HEK293 (cell line): ENCODE results near the gene MTCL1.

Experiments
- HOXA7 ChIP-seq: sonication (generic); formaldehyde crosslinking; IDR thresholded peaks from 2 replicates; pipeline ENCODE4 v1.8.1; 2022; ENCODE audit warnings: missing genetic modification reagents, borderline replicate concordance
- SP3 ChIP-seq: fragments of 450-650 bp; formaldehyde crosslinking; IDR thresholded peaks from 2 replicates; pipeline ENCODE4 v1.5.1; 2016; ENCODE audit warnings: missing biosample characterization, missing genetic modification characterization
- ZBTB7A ChIP-seq: fragments of 450-650 bp; formaldehyde crosslinking; IDR thresholded peaks from 2 replicates; pipeline ENCODE4 v1.5.1; 2016; ENCODE audit warnings: low read depth, missing biosample characterization, missing genetic modification characterization
- ZNF146 ChIP-seq: fragments of 450-650 bp; formaldehyde crosslinking; IDR thresholded peaks from 2 replicates; pipeline ENCODE4 v1.5.1; 2016; ENCODE audit warnings: missing biosample characterization, missing genetic modification characterization
- ZNF184 ChIP-seq: fragments of 450-650 bp; IDR thresholded peaks from 2 replicates; pipeline ENCODE4 v1.5.1; 2018; ENCODE audit warnings: missing biosample characterization, mild to moderate bottlenecking, missing genetic modification characterization
- ZNF561 ChIP-seq: fragments of 450-650 bp; IDR thresholded peaks from 2 replicates; pipeline ENCODE4 v1.5.1; 2018; ENCODE audit warnings: missing biosample characterization, missing genetic modification characterization, borderline replicate concordance
- ZNF585B ChIP-seq: fragments of 450-650 bp; formaldehyde crosslinking; IDR thresholded peaks from 2 replicates; pipeline ENCODE4 v1.5.1; 2016; ENCODE audit warnings: missing biosample characterization, missing genetic modification characterization
- TF ChIP-seq, protein P1 (sequence below): fragments of 450-650 bp; formaldehyde crosslinking; IDR thresholded peaks from 2 replicates; pipeline ENCODE4 v1.5.1; 2016; ENCODE audit warnings: missing biosample characterization, missing genetic modification characterization
- TF ChIP-seq, protein P2 (sequence below): fragments of 450-650 bp; formaldehyde crosslinking; IDR thresholded peaks from 2 replicates; pipeline ENCODE4 v1.5.1; 2016; ENCODE audit warnings: missing biosample characterization, missing genetic modification characterization, low read depth
- TF ChIP-seq, protein P3 (sequence below): fragments of 450-650 bp; formaldehyde crosslinking; IDR thresholded peaks from 2 replicates; pipeline ENCODE4 v1.5.1; 2016; ENCODE audit warnings: missing biosample characterization, missing genetic modification characterization

DNA sequence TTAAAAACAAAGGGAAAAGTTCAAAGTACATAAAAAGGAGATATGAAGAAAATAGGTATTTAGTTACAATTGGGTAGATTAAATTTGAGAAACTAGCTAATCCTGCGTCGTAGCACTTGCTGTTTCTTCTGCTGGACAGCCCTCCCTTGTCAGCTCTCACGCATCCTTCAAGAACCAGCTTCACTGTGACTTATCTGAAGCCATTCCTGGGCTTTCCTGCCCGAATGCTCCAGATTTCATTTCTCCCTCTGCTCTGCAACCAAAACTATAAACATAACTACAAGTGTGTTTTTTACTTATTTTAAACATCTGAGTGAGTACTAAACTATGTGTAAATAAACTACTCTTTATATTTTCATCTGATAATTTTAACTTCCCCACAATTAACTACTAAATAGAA is 149.2 kb downstream of the MTCL1 start:
- TF ChIP-seq ZNF184 (tag by site-specific recombination) (no peak), ZBTB7A (tag by site-specific recombination) (no peak), HOXA7 (CRISPR knock-in tag) (no peak), ZNF146 (no peak), ZNF561 (tag by site-specific recombination) (no peak), ZNF585B (no peak), SP3 (tag by site-specific recombination) (no peak)
- TF ChIP-seq, protein P1, sequence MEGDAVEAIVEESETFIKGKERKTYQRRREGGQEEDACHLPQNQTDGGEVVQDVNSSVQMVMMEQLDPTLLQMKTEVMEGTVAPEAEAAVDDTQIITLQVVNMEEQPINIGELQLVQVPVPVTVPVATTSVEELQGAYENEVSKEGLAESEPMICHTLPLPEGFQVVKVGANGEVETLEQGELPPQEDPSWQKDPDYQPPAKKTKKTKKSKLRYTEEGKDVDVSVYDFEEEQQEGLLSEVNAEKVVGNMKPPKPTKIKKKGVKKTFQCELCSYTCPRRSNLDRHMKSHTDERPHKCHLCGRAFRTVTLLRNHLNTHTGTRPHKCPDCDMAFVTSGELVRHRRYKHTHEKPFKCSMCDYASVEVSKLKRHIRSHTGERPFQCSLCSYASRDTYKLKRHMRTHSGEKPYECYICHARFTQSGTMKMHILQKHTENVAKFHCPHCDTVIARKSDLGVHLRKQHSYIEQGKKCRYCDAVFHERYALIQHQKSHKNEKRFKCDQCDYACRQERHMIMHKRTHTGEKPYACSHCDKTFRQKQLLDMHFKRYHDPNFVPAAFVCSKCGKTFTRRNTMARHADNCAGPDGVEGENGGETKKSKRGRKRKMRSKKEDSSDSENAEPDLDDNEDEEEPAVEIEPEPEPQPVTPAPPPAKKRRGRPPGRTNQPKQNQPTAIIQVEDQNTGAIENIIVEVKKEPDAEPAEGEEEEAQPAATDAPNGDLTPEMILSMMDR (tag by site-specific recombination) = no peak
- TF ChIP-seq, protein P2, sequence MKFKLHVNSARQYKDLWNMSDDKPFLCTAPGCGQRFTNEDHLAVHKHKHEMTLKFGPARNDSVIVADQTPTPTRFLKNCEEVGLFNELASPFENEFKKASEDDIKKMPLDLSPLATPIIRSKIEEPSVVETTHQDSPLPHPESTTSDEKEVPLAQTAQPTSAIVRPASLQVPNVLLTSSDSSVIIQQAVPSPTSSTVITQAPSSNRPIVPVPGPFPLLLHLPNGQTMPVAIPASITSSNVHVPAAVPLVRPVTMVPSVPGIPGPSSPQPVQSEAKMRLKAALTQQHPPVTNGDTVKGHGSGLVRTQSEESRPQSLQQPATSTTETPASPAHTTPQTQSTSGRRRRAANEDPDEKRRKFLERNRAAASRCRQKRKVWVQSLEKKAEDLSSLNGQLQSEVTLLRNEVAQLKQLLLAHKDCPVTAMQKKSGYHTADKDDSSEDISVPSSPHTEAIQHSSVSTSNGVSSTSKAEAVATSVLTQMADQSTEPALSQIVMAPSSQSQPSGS (tag by site-specific recombination) = no peak
- TF ChIP-seq, protein P3, sequence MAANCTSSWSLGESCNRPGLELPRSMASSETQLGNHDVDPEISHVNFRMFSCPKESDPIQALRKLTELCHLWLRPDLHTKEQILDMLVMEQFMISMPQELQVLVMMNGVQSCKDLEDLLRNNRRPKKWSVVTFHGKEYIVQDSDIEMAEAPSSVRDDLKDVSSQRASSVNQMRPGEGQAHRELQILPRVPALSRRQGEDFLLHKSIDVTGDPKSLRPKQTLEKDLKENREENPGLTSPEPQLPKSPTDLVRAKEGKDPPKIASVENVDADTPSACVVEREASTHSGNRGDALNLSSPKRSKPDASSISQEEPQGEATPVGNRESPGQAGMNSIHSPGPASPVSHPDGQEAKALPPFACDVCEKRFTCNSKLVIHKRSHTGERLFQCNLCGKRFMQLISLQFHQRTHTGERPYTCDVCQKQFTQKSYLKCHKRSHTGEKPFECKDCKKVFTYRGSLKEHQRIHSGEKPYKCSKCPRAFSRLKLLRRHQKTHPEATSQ (tag by site-specific recombination) = no peak
